Heart left ventricle (tissue), 16 donors: ENCODE measurements around the gene MBP. TPM values are rescaled to one million over a fixed set of nuclear protein-coding genes. Genes with fewer than 3 reads are reported as not detected.

ENCODE experiments used
- ATAC-seq, 4 donors: fragments of 200-7000 bp; cut with Tn5 transposase; one replicate each; pipeline ENCODE4 v1.9.1; 2020 to 2022; ENCODE audit warnings: moderate library complexity in 4 of 4, mild to moderate bottlenecking in 3 of 4, moderate number of reproducible peaks in 1 of 4
- DNase-seq, 5 donors: peaks; one replicate each; pipeline ENCODE4 v3.0.0-alpha.2; 2020
- H3K27ac ChIP-seq, 12 donors: fragments of 200-600 bp; sonication (generic) in 4 of 12; one replicate each; pipeline versions ENCODE4 v1.5.0 to v1.8.0; 2016 to 2022; ENCODE audit warnings: mild to moderate bottlenecking in 2 of 12
- H3K27me3 ChIP-seq, 9 donors: fragments of 200-600 bp; sonication (generic) in 2 of 9; one replicate each; pipeline versions ENCODE4 v1.5.1 to v1.8.0; 2016 to 2022; ENCODE audit warnings: mild to moderate bottlenecking in 3 of 9
- H3K36me3 ChIP-seq, 9 donors: fragments of 200-600 bp; sonication (generic) in 2 of 9; one replicate each; pipeline versions ENCODE4 v1.5.0 to v1.8.0; 2018 to 2022; ENCODE audit warnings: mild to moderate bottlenecking in 2 of 9
- H3K4me1 ChIP-seq, 12 donors: fragments of 200-600 bp; sonication (generic) in 4 of 12; one replicate each; pipeline versions ENCODE4 v1.5.0 to v1.8.0; 2016 to 2022; ENCODE audit warnings: mild to moderate bottlenecking in 3 of 12
- H3K4me3 ChIP-seq, 12 donors: fragments of 200-600 bp; sonication (generic) in 4 of 12; one replicate each; pipeline versions ENCODE4 v1.5.0 to v1.8.0; 2017 to 2022; ENCODE audit warnings: mild to moderate bottlenecking in 9 of 12, moderate library complexity in 4 of 12
- H3K9me3 ChIP-seq, 12 donors: fragments of 200-600 bp; sonication (generic) in 4 of 12; one replicate each; pipeline versions ENCODE4 v1.5.0 to v1.8.0; 2016 to 2022; ENCODE audit warnings: mild to moderate bottlenecking in 1 of 12
- CTCF ChIP-seq, 12 donors: fragments of 200-600 bp; sonication (generic) in 4 of 12; IDR thresholded peaks; one replicate each; pipeline versions ENCODE4 v1.5.0 to v1.8.0; 2018 to 2022; ENCODE audit warnings: antibody characterized with exemption in 12 of 12, mild to moderate bottlenecking in 5 of 12
- POLR2A ChIP-seq, 2 donors: fragments of 450-650 bp; IDR thresholded peaks; one replicate each; pipeline ENCODE4 v1.6.1; 2017; ENCODE audit warnings: antibody characterized with exemption in 2 of 2, mild to moderate bottlenecking in 2 of 2, moderate library complexity in 2 of 2
- WGBS, 4 donors: extraction: QIAGEN DNeasy Blood & Tissue Kit in 2 of 4; methylation state at CpG; one replicate each; pipeline versions ENCODE4 v1.1.5 to v1.1.7; 2013 to 2018; 5-methylcytosine and 5-hydroxymethylcytosine counted together
- intact Hi-C, 10 donors: fragments of 100-400 bp; cut with DNase I; formaldehyde crosslinking; loops; one replicate each; pipeline versions ENCODE4 v1.11.1 to v1.14.2; 2022
- polyA plus RNA-seq, 2 donors: library from polyadenylated mRNA; stranded (reverse); fragments of 200-250 nt; gene quantifications; one replicate each; pipeline ENCODE4 v1.2.3, GENCODE V29; 2013
- total RNA-seq, 9 donors: library from RNA; depleted of rRNA in 2 of 9; stranded (reverse); fragments of >200 nt in 2 of 9; fragmentation: NEBNext Ultra II Directional in 3 of 9; extraction: Animal tissue kit (Norgen Biotek cat#: 25700) in 3 of 9; gene quantifications; one replicate each; pipeline versions ENCODE4 v1.1.0 to v1.2.4, GENCODE V29; 2016 to 2023
- donor health status: ischemic (EF 13 %, LVEDD 7.1; RV severe dilation, severe dysfunction).
- donor health status: healthy with polysubstance abuse.
- donor health status: DM: no; HTN: yes; CAD: no.
- donor health status: DM: no; HTN: no; CAD: no.
- donor health status: ischemic (EF 25% LVEDD 6.9; RV normal size, moderate dysfunction).
- donor health status: ischemic (EF 25% LVEDD 5.7; RV mildly dilated, moderate dysfunction).
- donor health status: healthy.
- donor health status: DM: yes; HTN: yes; CAD: no.
- donor health status: ischemic (EF 35%, LVEDD 5.7; RV mildly dilated, moderate dysfunction).
- donor health status: nonischemic (EF 11% LVEDD 7.7; RV severe dilation, severe dysfunction).
- donor health status: DM: yes; HTN: yes; CAD: no.
- donor health status: PGD.
- donor health status: ischemic (EF 29% LVEDD 5.4; RV normal size, mild dysfunction).
- donor health status: nonischemic (EF 23%, LVEDD 6.1; RV moderate dilation, normal function).

The MBP gene
- total and polyA plus RNA-seq, 11 donors = 7.7 to 93.0 (median 31.8) TPM

- peak overlapping the region in 2 of 12 donors; percentile 27 to 35 for H3K27ac ChIP-seq
- peaks cover 0 to 29% (median 0%) of the 10 kb centered on the region in 12 donors for H3K4me1 ChIP-seq
- peak in 3 of 5 donors; percentile 50 to 64 (median 52) for DNase-seq
- TF ChIP-seq CTCF (IDR thresholded peaks at IDR 0.05) = peak; percentile 87 to 99 (median 96)
- TF ChIP-seq POLR2A (IDR thresholded peaks at IDR 0.05) = no peak
- no peak for ATAC-seq
- no peaks in the 10 kb centered on the region for H3K36me3 ChIP-seq
- no peaks in the 10 kb centered on the region for H3K9me3 ChIP-seq
- 16 to 23% (median 18%) methylated on average over 11 of the region's 11 CpGs for WGBS, 4 donors
- H3K4me3 ChIP-seq = peak overlapping the region in 7 of 12 donors; percentile 6 to 49 (median 29)
- no peaks in the 10 kb centered on the region for H3K27me3 ChIP-seq
- intact Hi-C loops = loop anchor here (1.0 to 10.0 kb wide), 12 partner anchors 52 to 654 kb away; partner anchors contain the start of gene MBP (in 3 of the 10)
Observed at GRCh38 chr18:77000527-77000926, 132.1 kb downstream of the MBP start.

GRCh38 chr18:76999077-76999476 is 133.5 kb downstream of the MBP start:
- Histone ChIP-seq H3K4me1 (peaks cover 0 to 15% (median 0%) of the 10 kb centered on the region in 12 donors), H3K4me3 (no peak overlapping the region), H3K9me3 (no peaks in the 10 kb centered on the region), H3K36me3 (no peaks in the 10 kb centered on the region), H3K27ac (no peak overlapping the region), H3K27me3 (no peaks in the 10 kb centered on the region)
- intact Hi-C loops = loop anchor here in 2 of 10 donors (2.0 kb wide), 2 partner anchors 212 to 214 kb away; no protein-coding TSS in a partner anchor
- TF ChIP-seq POLR2A (IDR thresholded peaks at IDR 0.05) (no peak), CTCF (IDR thresholded peaks at IDR 0.05) (no peak)
- 84 to 93% (median 88%) methylated on average over 13 of the region's 13 CpGs for WGBS, 4 donors
- DNase-seq = no peak
- no peak for ATAC-seq

- peaks cover 0 to 8% (median 0%) of the 10 kb centered on the region in 12 donors for H3K4me1 ChIP-seq
- no peaks in the 10 kb centered on the region for H3K27me3 ChIP-seq
- DNase-seq = no peak
- H3K4me3 ChIP-seq = no peak overlapping the region
- H3K9me3 ChIP-seq = no peaks in the 10 kb centered on the region
- ATAC-seq = no peak
- intact Hi-C loops = loop anchor here in 2 of 10 donors (2.0 kb wide), 2 partner anchors 213 to 215 kb away; no protein-coding TSS in a partner anchor
- no peak overlapping the region for H3K27ac ChIP-seq
- TF ChIP-seq POLR2A (IDR thresholded peaks at IDR 0.05) = no peak
- TF ChIP-seq CTCF (IDR thresholded peaks at IDR 0.05) = no peak
- H3K36me3 ChIP-seq = no peaks in the 10 kb centered on the region
- WGBS, 4 donors = 86 to 89% (median 88%) methylated on average over 38 of the region's 38 CpGs
Observed at GRCh38 chr18:76997951-76998808, 134.4 kb downstream of the MBP start.

GRCh38 chr18:76996429-76996828 is 136.2 kb downstream of the MBP start:
- H3K36me3 ChIP-seq = no peaks in the 10 kb centered on the region
- no peaks in the 10 kb centered on the region for H3K27me3 ChIP-seq
- ATAC-seq (no peak), DNase-seq (no peak)
- intact Hi-C loops = no loop called here
- no peak for TF ChIP-seq CTCF (IDR thresholded peaks at IDR 0.05)
- TF ChIP-seq POLR2A (IDR thresholded peaks at IDR 0.05) = no peak
- H3K27ac ChIP-seq = no peak overlapping the region
- no peaks in the 10 kb centered on the region for H3K9me3 ChIP-seq
- H3K4me3 ChIP-seq = no peak overlapping the region
- H3K4me1 ChIP-seq = peaks cover 0 to 8% (median 0%) of the 10 kb centered on the region in 12 donors
- 87 to 90% (median 89%) methylated on average over 7 of the region's 7 CpGs for WGBS, 4 donors
